PC-9 (cell line): Measurements from ENCODE around the gene MAP7D2. TPM values are rescaled to one million over a fixed set of nuclear protein-coding genes. Genes with fewer than 3 reads are reported as not detected.
"Not testable (repeated sequence)": the region's sequence is repeated elsewhere in the genome, so short reads cannot be mapped to it uniquely, and the experiment has no call there.

Experiments used
- Bru-seq: library from RNA; stranded (reverse); fragments of 400-500 nt; gene quantifications from one replicate; lab custom pipeline; 2021; lab: Mats Ljungman, UMichigan
- BruChase-seq, 2 experiments: library from RNA; stranded (reverse); fragments of 400-500 nt; gene quantifications; one replicate each; lab custom pipeline; 2021; lab: Mats Ljungman, UMichigan
- BruUV-seq: library from RNA; stranded (reverse); fragments of 400-500 nt; replicated peaks from 2 replicates; lab custom pipeline; 2021; lab: Mats Ljungman, UMichigan
- CTCF ChIA-PET: fragments of 300-600 bp; sonication (Branson Sonifier 250); formaldehyde crosslinking; loops from one replicate; lab custom pipeline; 2022; ENCODE audit warnings: antibody characterized with exemption; lab: Charles Lee
- POLR2A ChIA-PET: fragments of 300-600 bp; sonication (Branson Sonifier 250); formaldehyde crosslinking; loops from one replicate; lab custom pipeline; 2022; ENCODE audit warnings: antibody characterized with exemption; ENCODE audit not compliant: unreplicated experiment; lab: Charles Lee
- DNase-seq, 2 experiments: peaks; one replicate each; pipeline versions ENCODE4 v3.0.0 to v3.0.0-alpha.2; 2015 to 2022; ENCODE audit warnings: mixed read lengths in 1 of 2
- H2AFZ ChIP-seq: fragments of 200-600 bp; sonication (generic); 2 replicates; pipeline ENCODE4 v1.8.1; 2017; ENCODE audit warnings: antibody characterized with exemption
- H3F3A ChIP-seq: fragments of 200-600 bp; sonication (generic); 2 replicates; pipeline ENCODE4 v1.8.1; 2017; ENCODE audit warnings: antibody characterized with exemption, mild to moderate bottlenecking, low read depth; ENCODE audit not compliant: insufficient read depth
- H3K27ac ChIP-seq: fragments of 200-600 bp; sonication (generic); 2 replicates; pipeline ENCODE4 v1.6.1; 2016; ENCODE audit warnings: mixed run types
- H3K27me3 ChIP-seq: fragments of 200-600 bp; sonication (generic); 2 replicates; pipeline ENCODE4 v1.6.1; 2016; ENCODE audit warnings: low read depth, mixed run types; ENCODE audit not compliant: insufficient read depth
- H3K36me3 ChIP-seq: fragments of 200-600 bp; sonication (generic); 2 replicates; pipeline ENCODE4 v1.6.1; 2016; ENCODE audit warnings: low read depth, mixed run types
- H3K4me1 ChIP-seq: fragments of 200-600 bp; sonication (generic); replicated peaks from 2 replicates; pipeline ENCODE4 v1.6.1; 2016; ENCODE audit warnings: mixed run types; ENCODE audit not compliant: insufficient read depth
- H3K4me2 ChIP-seq: fragments of 200-600 bp; sonication (generic); 2 replicates; pipeline ENCODE4 v1.6.1; 2017; ENCODE audit warnings: mixed run types
- H3K4me3 ChIP-seq: fragments of 200-600 bp; sonication (generic); 2 replicates; pipeline ENCODE4 v1.6.1; 2016; ENCODE audit warnings: mixed run types
- H3K79me2 ChIP-seq: fragments of 200-600 bp; sonication (generic); 2 replicates; pipeline ENCODE4 v1.6.1; 2017; ENCODE audit warnings: low read depth, mixed run types
- H3K9me2 ChIP-seq: fragments of 200-600 bp; sonication (generic); 2 replicates; pipeline ENCODE4 v1.8.1; 2017; ENCODE audit warnings: mild to moderate bottlenecking; ENCODE audit not compliant: insufficient read depth
- H3K9me3 ChIP-seq: fragments of 200-600 bp; sonication (generic); 2 replicates; pipeline ENCODE4 v1.8.1; 2016; ENCODE audit warnings: low read depth; ENCODE audit not compliant: insufficient read depth
- H4K20me1 ChIP-seq: fragments of 200-600 bp; sonication (generic); 2 replicates; pipeline ENCODE4 v1.8.1; 2017; ENCODE audit not compliant: insufficient read depth
- CTCF ChIP-seq: fragments of 200-600 bp; sonication (generic); conservative IDR thresholded peaks from 2 replicates; pipeline ENCODE4 v1.6.1; 2017; ENCODE audit warnings: mixed run types, antibody characterized with exemption, mild to moderate bottlenecking, moderate library complexity
- EZH2 ChIP-seq: fragments of 200-600 bp; sonication (generic); IDR thresholded peaks from 2 replicates; pipeline ENCODE4 v1.8.0; 2017; ENCODE audit warnings: antibody characterized with exemption, low read depth
- intact Hi-C: fragments of 100-400 bp; cut with micrococcal nuclease; formaldehyde crosslinking; loops from one replicate; pipeline ENCODE4 v1.10.0; 2022; ENCODE audit not compliant: unreplicated experiment
- long read RNA-seq: library from polyadenylated mRNA; stranded (forward); transcript quantifications from one replicate; pipeline ENCODE4 v2.0.0, GENCODE V29; 2022
- total RNA-seq: library from RNA; stranded (reverse); gene quantifications from 2 replicates; pipeline ENCODE4 v1.2.3, GENCODE V29; 2021

Gene MAP7D2
- total RNA-seq (not detected in 2 replicates), Bru-seq, nascent RNA (percentile 20 among the genes with signal in this experiment), BruChase-seq, experiment 1, labeled RNA remaining after a 2-hour chase (percentile 34 among the genes with signal in this experiment), BruChase-seq, experiment 2, labeled RNA remaining after a 6-hour chase (percentile 37 among the genes with signal in this experiment)
- long read RNA-seq: 0 reads

- DNase-seq: no peak
- Histone ChIP-seq H4K20me1 (no peaks in the 10 kb centered on the region), H3K9me2 (no peaks in the 10 kb centered on the region), H3F3A (no peaks in the 10 kb centered on the region), H3K27me3 (no peaks in the 10 kb centered on the region), H3K9me3 (no peaks in the 10 kb centered on the region), H3K4me2 (no peak within 1 kb of the TSS), H3K36me3 (no peaks in the 10 kb centered on the region), H3K79me2 (no peaks in the 10 kb centered on the region), H3K4me3 (no peak within 1 kb of the TSS), H3K4me1 (peaks cover 14% of the 10 kb centered on the region), H2AFZ (no peak within 1 kb of the TSS), H3K27ac (peak within 1 kb of the TSS; percentile 58)
- intact Hi-C loops: loop anchor here (10.0 kb wide), 1 partner anchor 212 kb away; no protein-coding TSS in a partner anchor
- TF ChIP-seq CTCF: no peak
- no peak for TF ChIP-seq EZH2
- no TSS peak for BruUV-seq
- ChIA-PET CTCF (no interaction called here), POLR2A (no interaction called here)
Measured at GRCh38 chrX:20116577-20117240, at the start of gene MAP7D2. MAP7D2 (minus strand) TSS chrX:20116907; CDS start chrX:20116879, 28 bp downstream.

- H2AFZ ChIP-seq, CTCF ChIA-PET, H3K27ac ChIP-seq, DNase-seq, H3K9me3 ChIP-seq, H3K4me1 ChIP-seq, H3K4me2 ChIP-seq, BruUV-seq, H3K4me3 ChIP-seq, H3F3A ChIP-seq, intact Hi-C loops, H3K79me2 ChIP-seq, H3K36me3 ChIP-seq, H4K20me1 ChIP-seq, H3K9me2 ChIP-seq, POLR2A ChIA-PET, H3K27me3 ChIP-seq: not testable (repeated sequence)
Measured at GRCh38 chrX:20162516-20162915, 45.8 kb upstream of the MAP7D2 start.

GRCh38 chrX:20159797-20160385 is 43.2 kb upstream of the MAP7D2 start:
- Histone ChIP-seq H3F3A (no peaks in the 10 kb centered on the region), H3K4me1 (no peaks in the 10 kb centered on the region), H2AFZ (no peak overlapping the region), H3K36me3 (no peaks in the 10 kb centered on the region), H4K20me1 (no peaks in the 10 kb centered on the region), H3K27me3 (no peaks in the 10 kb centered on the region), H3K9me2 (no peaks in the 10 kb centered on the region), H3K4me2 (no peak overlapping the region), H3K79me2 (no peaks in the 10 kb centered on the region), H3K4me3 (no peak overlapping the region), H3K27ac (no peak overlapping the region), H3K9me3 (no peaks in the 10 kb centered on the region)
- ChIA-PET CTCF (no interaction called here), POLR2A (no interaction called here)
- BruUV-seq: no TSS peak
- TF ChIP-seq EZH2 (no peak), CTCF (no peak)
- no peak for DNase-seq
- intact Hi-C loops: no loop called here
